NB4 (cell line): Measurements from ENCODE around the gene MTHFSD.
"Not testable (repeated sequence)": the region's sequence is repeated elsewhere in the genome, so short reads cannot be mapped to it uniquely, and the experiment has no call there.

ENCODE experiments used
- DNase-seq: peaks from one replicate; pipeline ENCODE4 v3.0.0; 2010; ENCODE audit warnings: low read depth
- H3K4me3 ChIP-seq: one replicate; pipeline ENCODE4 v1.5.1; 2011; ENCODE audit warnings: mild to moderate bottlenecking, low read depth, low read length, moderate library complexity
- CTCF ChIP-seq: IDR thresholded peaks from one replicate; pipeline ENCODE4 v1.5.1; 2012; ENCODE audit warnings: low read depth, low read length
- MAX ChIP-seq: IDR thresholded peaks from 2 replicates; pipeline ENCODE4 v1.6.1; 2011; ENCODE audit warnings: low read depth, low read length
- MYC ChIP-seq: IDR thresholded peaks from 2 replicates; pipeline ENCODE4 v1.6.1; 2011; ENCODE audit warnings: low read depth, low read length
- POLR2A ChIP-seq: IDR thresholded peaks from 2 replicates; pipeline ENCODE4 v1.6.1; 2011; ENCODE audit warnings: mild to moderate bottlenecking; ENCODE audit not compliant: insufficient read length; ENCODE audit errors: extremely low read depth

Gene MTHFSD

GRCh38 chr16:86593913-86594620 lies 39.0 kb upstream of the MTHFSD start:
- DNase-seq, result no peak
- no peak for TF ChIP-seq MYC
- TF ChIP-seq CTCF, result no peak
- TF ChIP-seq POLR2A, result no peak
- TF ChIP-seq MAX, result no peak
- no peak overlapping the region for H3K4me3 ChIP-seq

- H3K4me3 ChIP-seq, result no peak overlapping the region
- DNase-seq, result no peak
- no peak for TF ChIP-seq POLR2A
- TF ChIP-seq MYC, result no peak
- no peak for TF ChIP-seq CTCF
Observed at GRCh38 chr16:86591270-86591669, 36.2 kb upstream of the MTHFSD start.

GRCh38 chr16:86590501-86591144 lies 35.6 kb upstream of the MTHFSD start:
- no peak overlapping the region for H3K4me3 ChIP-seq
- no peak for TF ChIP-seq MAX
- TF ChIP-seq POLR2A, result no peak
- no peak for TF ChIP-seq MYC
- TF ChIP-seq CTCF, result no peak
- no peak for DNase-seq

- DNase-seq, H3K4me3 ChIP-seq: not testable (repeated sequence)
Observed at GRCh38 chr16:86587955-86588354, 32.9 kb upstream of the MTHFSD start.

- TF ChIP-seq MYC (no peak), MAX (no peak), CTCF (no peak), POLR2A (no peak)
- no peak for DNase-seq
- H3K4me3 ChIP-seq, result no peak overlapping the region
Observed at GRCh38 chr16:86587487-86587886, 32.5 kb upstream of the MTHFSD start.

- no peak for DNase-seq
- no peak for TF ChIP-seq POLR2A
- no peak for TF ChIP-seq MAX
- no peak for TF ChIP-seq CTCF
- no peak for TF ChIP-seq MYC
- no peak overlapping the region for H3K4me3 ChIP-seq
Observed at GRCh38 chr16:86585821-86586611, 31.0 kb upstream of the MTHFSD start.
